Mammary epithelial cell (primary cell): ENCODE results near the gene FAM53B.

Experiments
- CTCF ChIP-seq, 2 donors: IDR thresholded peaks in 1 of 2; conservative IDR thresholded peaks in 1 of 2; 2 replicates each; pipeline ENCODE4 v1.5.1; 2011 to 2012; ENCODE audit warnings: inconsistent platforms in 2 of 2, low read length in 2 of 2, mild to moderate bottlenecking in 2 of 2, control low read depth in 1 of 2, low read depth in 1 of 2; ENCODE audit not compliant: insufficient read depth in 1 of 2; ENCODE audit errors: extremely low read depth in 1 of 2
- EZH2 ChIP-seq: IDR thresholded peaks from 2 replicates; pipeline ENCODE4 v1.6.1; 2012; ENCODE audit warnings: low read length, inconsistent platforms, borderline replicate concordance

GRCh38 chr10:124735491-124736286, 8.5 kb downstream of the FAM53B start:
- TF ChIP-seq CTCF (conservative IDR thresholded peaks at IDR 0.05 in 1 of 2, IDR thresholded peaks at IDR 0.05 in 1 of 2; ENCODE audit: extremely low read depth in 1 of 2, insufficient read depth in 1 of 2, low read depth in 1 of 2, low read length in 2 of 2) (no peak), EZH2 (no peak)
